Hepatocyte (in vitro differentiated cells): ENCODE measurements around the gene CTXN3. TPM values are rescaled to one million over a fixed set of nuclear protein-coding genes. Genes with fewer than 3 reads are reported as not detected.
A peak's percentile ranks its signal among the peaks of the same experiment; 100 is the strongest.

ENCODE experiments used
- DNase-seq: peaks from one replicate; pipeline ENCODE4 v3.0.0-alpha.2; 2016; ENCODE audit warnings: low spot score
- H2AFZ ChIP-seq: fragments of 200-600 bp; sonication (generic); 2 replicates; pipeline ENCODE4 v1.6.0; 2016; ENCODE audit warnings: antibody characterized with exemption, mild to moderate bottlenecking
- H3K27ac ChIP-seq: fragments of 200-600 bp; sonication (generic); 2 replicates; pipeline ENCODE4 v1.5.1; 2016; ENCODE audit warnings: mild to moderate bottlenecking
- H3K27me3 ChIP-seq: fragments of 200-600 bp; sonication (generic); 2 replicates; pipeline ENCODE4 v1.6.1; 2016
- H3K36me3 ChIP-seq: fragments of 200-600 bp; sonication (generic); replicated peaks from 2 replicates; pipeline ENCODE4 v1.5.1; 2016; ENCODE audit warnings: low read depth; ENCODE audit not compliant: insufficient read depth
- H3K4me1 ChIP-seq: fragments of 200-600 bp; sonication (generic); 2 replicates; pipeline ENCODE4 v1.5.1; 2016; ENCODE audit warnings: mild to moderate bottlenecking, moderate library complexity; ENCODE audit not compliant: insufficient read depth
- H3K4me2 ChIP-seq: fragments of 200-600 bp; sonication (generic); 2 replicates; pipeline ENCODE4 v1.6.0; 2016
- H3K4me3 ChIP-seq: fragments of 200-600 bp; sonication (generic); 2 replicates; pipeline ENCODE4 v1.5.1; 2016; ENCODE audit warnings: mild to moderate bottlenecking
- H3K79me2 ChIP-seq: fragments of 200-600 bp; sonication (generic); 2 replicates; pipeline ENCODE4 v1.6.0; 2017; ENCODE audit warnings: mild to moderate bottlenecking
- H3K9me2 ChIP-seq: fragments of 200-600 bp; sonication (generic); replicated peaks from 2 replicates; pipeline ENCODE4 v1.6.0; 2017; ENCODE audit warnings: mild to moderate bottlenecking; ENCODE audit not compliant: insufficient read depth
- H3K9me3 ChIP-seq: fragments of 200-600 bp; sonication (generic); 2 replicates; pipeline ENCODE4 v1.5.1; 2016; ENCODE audit warnings: low read depth, mild to moderate bottlenecking
- H4K20me1 ChIP-seq: fragments of 200-600 bp; sonication (generic); 2 replicates; pipeline ENCODE4 v1.6.0; 2016; ENCODE audit warnings: mild to moderate bottlenecking; ENCODE audit not compliant: insufficient read depth, poor library complexity, severe bottlenecking
- CTCF ChIP-seq: fragments of 200-600 bp; sonication (generic); IDR thresholded peaks from 2 replicates; pipeline ENCODE4 v1.5.1; 2016; ENCODE audit warnings: antibody characterized with exemption, mild to moderate bottlenecking; ENCODE audit not compliant: poor library complexity
- EZH2 ChIP-seq: fragments of 200-600 bp; sonication (generic); IDR thresholded peaks from 2 replicates; pipeline ENCODE4 v1.6.1; 2016; ENCODE audit warnings: antibody characterized with exemption, mild to moderate bottlenecking, borderline replicate concordance
- EZH2phosphoT487 ChIP-seq: fragments of 200-600 bp; sonication (generic); IDR thresholded peaks from one replicate; pipeline ENCODE4 v1.6.1; 2018; ENCODE audit warnings: antibody characterized with exemption, mild to moderate bottlenecking, low read depth, moderate library complexity; ENCODE audit not compliant: unreplicated experiment, severe bottlenecking
- WGBS: methylation state at CpG from one replicate; pipeline ENCODE4 v1.1.6; 2016; ENCODE audit warnings: low lambda C conversion rate; ENCODE audit errors: missing lambda C conversion rate; 5-methylcytosine and 5-hydroxymethylcytosine counted together
- polyA plus RNA-seq: library from polyadenylated mRNA; unstranded; fragments of >200 nt; fragmentation: Nextera tagmentation; extraction: Ambion mirVana; gene quantifications from 2 replicates; pipeline ENCODE4 v1.2.1, GENCODE V29; 2016
- total RNA-seq: library from RNA; depleted of rRNA; stranded (reverse); fragments of >200 nt; gene quantifications from 2 replicates; pipeline ENCODE4 v1.2.3, GENCODE V29; 2014

Gene CTXN3
- total and polyA plus RNA-seq, 2 experiments from 2014 or later = not detected

- no peak for DNase-seq
- Histone ChIP-seq H3K27me3 (no peaks in the 10 kb centered on the region), H3K4me3 (no peak overlapping the region), H3K9me3 (no peaks in the 10 kb centered on the region), H3K79me2 (no peaks in the 10 kb centered on the region), H3K4me1 (peaks cover 4% of the 10 kb centered on the region), H4K20me1 (no peaks in the 10 kb centered on the region), H3K27ac (no peak overlapping the region), H3K9me2 (no peaks in the 10 kb centered on the region), H3K4me2 (no peak overlapping the region), H2AFZ (no peak overlapping the region), H3K36me3 (no peaks in the 10 kb centered on the region)
- TF ChIP-seq EZH2 (no peak), CTCF (no peak), EZH2phosphoT487 (no peak)
- WGBS = 72% methylated on average over 6 of the region's 6 CpGs
These were observed 47.8 kb downstream of the CTXN3 start for GRCh38 chr5:127696683-127697082.

GRCh38 chr5:127697894-127698600 is 49.2 kb downstream of the CTXN3 start:
- Histone ChIP-seq H3K4me2 (no peak overlapping the region), H3K9me2 (no peaks in the 10 kb centered on the region), H3K79me2 (no peaks in the 10 kb centered on the region), H3K36me3 (no peaks in the 10 kb centered on the region), H3K4me3 (no peak overlapping the region), H3K9me3 (no peaks in the 10 kb centered on the region), H3K27me3 (no peaks in the 10 kb centered on the region), H2AFZ (no peak overlapping the region), H4K20me1 (no peaks in the 10 kb centered on the region), H3K27ac (no peak overlapping the region), H3K4me1 (peaks cover 4% of the 10 kb centered on the region)
- WGBS = 46% methylated on average over 2 of the region's 2 CpGs
- DNase-seq = peak; percentile 51
- TF ChIP-seq EZH2phosphoT487 (no peak), CTCF (no peak), EZH2 (no peak)

- H3K27ac ChIP-seq = no peak overlapping the region
- H3K4me3 ChIP-seq = no peak overlapping the region
- peaks cover 4% of the 10 kb centered on the region for H3K4me1 ChIP-seq
- no peaks in the 10 kb centered on the region for H3K79me2 ChIP-seq
- no peaks in the 10 kb centered on the region for H3K9me3 ChIP-seq
- no peaks in the 10 kb centered on the region for H3K27me3 ChIP-seq
- H2AFZ ChIP-seq = no peak overlapping the region
- 77% methylated on average over 5 of the region's 5 CpGs for WGBS
- H4K20me1 ChIP-seq = no peaks in the 10 kb centered on the region
- no peak for DNase-seq
- no peaks in the 10 kb centered on the region for H3K36me3 ChIP-seq
- no peaks in the 10 kb centered on the region for H3K9me2 ChIP-seq
- H3K4me2 ChIP-seq = no peak overlapping the region
- TF ChIP-seq EZH2 (no peak), CTCF (no peak), EZH2phosphoT487 (no peak)
These were observed 50.5 kb downstream of the CTXN3 start for GRCh38 chr5:127699416-127699815.
